ENCODE data around the gene SENP3.

DNA sequence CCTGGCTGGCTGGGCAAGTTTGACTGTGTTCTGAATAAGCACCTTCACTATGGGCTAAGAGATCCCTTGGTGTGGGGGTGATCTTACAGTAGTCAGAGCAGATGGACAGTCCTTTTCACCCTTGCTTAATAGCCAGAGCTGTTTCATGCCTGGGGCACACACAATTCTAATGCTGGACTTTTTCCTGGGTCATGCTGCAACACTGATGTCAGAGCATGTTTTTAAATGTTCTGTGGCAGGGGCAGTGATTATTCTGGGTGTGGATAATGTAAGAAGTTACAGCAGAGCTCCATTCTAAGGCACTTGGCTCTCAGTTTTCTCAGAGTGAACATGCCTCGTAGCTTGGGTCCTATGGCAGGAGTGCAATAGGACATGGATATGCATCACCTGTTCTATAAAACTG lies 13.8 kb downstream of the SENP3 start:
- TF ChIP-seq CTCF (IDR thresholded peaks at IDR 0.05) (no peak), EZH2phosphoT487 (IDR thresholded peaks at IDR 0.05) (no peak)

All from neural progenitor cell (in vitro differentiated cells).